Measurements from ENCODE around the gene R3HCC1L. TPM values are rescaled to one million over a fixed set of nuclear protein-coding genes. Genes with fewer than 3 reads are reported as not detected.

Gene R3HCC1L
- total RNA-seq, 1 donor from 2014 or later = 11.4 TPM

DNA sequence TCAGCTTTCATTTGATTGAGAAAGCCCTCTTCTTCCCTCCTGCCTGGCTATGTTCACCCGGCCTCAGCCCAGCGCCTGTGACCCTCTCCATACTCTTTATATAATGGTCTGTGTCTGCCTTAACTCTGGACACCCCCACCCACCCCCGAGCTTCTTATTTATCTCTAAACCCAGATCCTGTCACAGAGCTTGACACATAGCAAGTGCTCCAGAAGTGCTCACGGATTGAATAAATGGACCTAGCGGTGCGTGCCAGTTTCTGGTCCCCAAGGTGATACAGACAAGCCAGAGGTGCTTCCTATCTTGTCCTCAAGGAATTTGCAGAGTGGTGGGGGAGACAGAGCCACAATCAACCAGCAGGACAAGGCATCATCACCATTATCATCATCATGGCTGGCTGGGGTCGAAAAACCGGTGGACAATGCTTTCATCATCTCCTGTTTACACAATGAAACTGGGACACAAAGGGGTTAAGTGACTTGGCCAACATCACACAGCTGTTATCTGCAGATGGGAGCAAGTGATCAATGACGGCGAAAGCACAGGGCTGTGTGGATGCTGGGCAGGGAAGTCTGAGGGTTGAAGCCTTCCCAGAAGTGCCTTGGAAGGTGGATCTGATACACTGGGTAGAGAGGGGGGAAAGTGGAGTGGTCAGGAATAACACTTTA is 135.8 kb downstream of the R3HCC1L start:
- no peak for DNase-seq (ENCODE audit: extremely low read depth, low read depth, low spot score)

- DNase-seq (ENCODE audit: extremely low read depth, low read depth, low spot score) = no peak
Measured at GRCh38 chr10:98270786-98271185, 136.3 kb downstream of the R3HCC1L start.

DNA sequence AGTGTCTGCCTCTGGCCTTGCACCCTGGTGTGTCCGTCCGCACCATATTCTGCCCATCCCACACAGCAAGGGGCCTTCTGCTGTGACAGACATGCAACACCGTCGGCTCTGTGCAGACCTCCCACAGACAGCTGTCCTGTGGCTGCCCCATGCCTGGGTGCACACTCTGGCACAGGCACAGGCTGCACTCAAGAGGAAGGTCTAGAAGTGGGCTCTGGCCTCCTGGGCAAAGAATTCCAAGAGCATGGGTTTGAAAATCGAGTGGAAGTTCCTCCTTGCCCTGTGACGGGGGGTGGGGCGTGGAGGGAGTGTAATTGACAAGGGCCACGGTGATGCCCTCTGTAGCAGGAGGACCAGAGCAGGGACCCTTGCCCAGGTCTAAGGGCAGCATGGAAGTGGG is 137.8 kb downstream of the R3HCC1L start:
- no peak for DNase-seq (ENCODE audit: extremely low read depth, low read depth, low spot score)

DNA sequence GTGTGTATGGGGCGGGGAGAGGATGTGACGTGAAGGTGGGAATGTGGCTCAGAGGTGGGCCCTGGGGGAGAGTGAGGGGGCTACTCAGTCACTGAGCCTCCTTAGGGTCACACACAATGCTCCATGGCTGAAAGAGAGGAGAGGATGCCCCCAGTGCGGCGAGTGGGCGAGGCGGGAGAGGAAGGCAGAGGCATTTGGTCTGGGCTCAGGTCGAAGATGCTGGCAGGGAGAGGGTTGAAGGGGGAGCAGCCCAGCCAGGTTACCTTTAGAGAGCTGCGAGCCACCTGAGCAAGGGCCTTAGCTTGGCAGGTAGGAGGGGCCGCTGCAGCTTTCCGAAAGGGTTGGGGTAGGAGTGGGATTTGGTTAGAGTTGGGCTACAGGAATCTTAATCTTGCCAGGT is 138.2 kb downstream of the R3HCC1L start:
- no peak for DNase-seq (ENCODE audit: extremely low read depth, low read depth, low spot score)

DNA sequence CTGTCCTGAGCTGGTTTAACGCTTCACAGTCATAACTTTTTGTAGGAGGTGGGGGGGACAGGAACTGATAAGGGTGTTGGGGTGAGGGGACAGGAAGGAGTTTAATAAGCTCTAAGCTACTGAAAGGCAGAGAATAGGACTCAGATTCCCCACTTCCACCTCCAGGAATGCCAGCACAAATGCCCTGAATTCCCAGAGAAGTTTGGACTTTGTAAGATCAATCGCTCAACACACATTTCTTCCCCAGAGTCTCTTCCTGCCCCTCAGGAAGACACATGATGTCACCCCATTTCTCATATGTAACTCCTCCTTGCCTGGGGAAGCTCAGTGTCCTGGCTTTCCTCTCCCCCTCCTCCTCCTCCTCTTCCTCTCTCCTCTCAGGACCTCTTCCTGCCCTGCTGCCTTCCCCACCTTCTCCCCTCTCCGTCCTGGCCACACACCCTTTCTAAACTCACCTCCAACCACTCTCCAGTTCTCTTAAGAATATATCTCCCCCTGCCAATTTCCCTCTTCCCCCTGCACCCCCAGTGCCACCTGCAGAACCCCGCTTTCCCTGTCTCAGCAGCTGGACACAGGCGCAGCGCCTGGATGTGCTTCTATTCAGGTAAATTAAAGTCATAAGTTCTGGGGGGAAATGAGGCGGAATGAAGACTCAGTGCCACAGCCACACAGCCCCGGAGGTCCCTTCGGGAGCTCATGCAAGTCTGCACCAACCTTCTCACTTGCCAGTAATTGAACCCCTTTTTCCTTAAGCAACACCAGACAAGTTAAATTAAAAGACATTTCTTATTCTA is 138.8 kb downstream of the R3HCC1L start:
- DNase-seq (ENCODE audit: extremely low read depth, low read depth, low spot score) = no peak

DNA sequence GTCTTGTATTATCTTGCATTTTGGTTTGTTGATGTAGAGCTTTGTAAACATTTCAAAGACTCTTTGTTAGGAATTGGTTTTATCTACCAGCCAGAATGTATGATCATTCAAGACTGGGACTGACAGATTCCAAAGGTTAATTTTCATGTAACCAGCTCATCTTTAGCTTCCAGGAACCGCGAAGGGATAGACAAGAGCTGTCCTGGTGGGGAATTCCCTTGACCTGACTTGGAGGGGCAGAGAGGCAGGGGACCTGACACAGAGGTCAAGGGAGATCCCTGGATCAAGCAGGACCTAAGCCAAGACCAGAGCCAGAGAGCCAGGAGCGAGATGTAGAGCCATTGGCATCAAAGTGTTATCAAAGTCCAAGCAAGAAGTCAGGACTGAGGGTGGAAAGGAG is 140.1 kb downstream of the R3HCC1L start:
- DNase-seq (ENCODE audit: extremely low read depth, low read depth, low spot score) = no peak

- DNase-seq (ENCODE audit: extremely low read depth, low read depth, low spot score) = no peak
Measured at GRCh38 chr10:98276311-98276710, 141.9 kb downstream of the R3HCC1L start.

DNA sequence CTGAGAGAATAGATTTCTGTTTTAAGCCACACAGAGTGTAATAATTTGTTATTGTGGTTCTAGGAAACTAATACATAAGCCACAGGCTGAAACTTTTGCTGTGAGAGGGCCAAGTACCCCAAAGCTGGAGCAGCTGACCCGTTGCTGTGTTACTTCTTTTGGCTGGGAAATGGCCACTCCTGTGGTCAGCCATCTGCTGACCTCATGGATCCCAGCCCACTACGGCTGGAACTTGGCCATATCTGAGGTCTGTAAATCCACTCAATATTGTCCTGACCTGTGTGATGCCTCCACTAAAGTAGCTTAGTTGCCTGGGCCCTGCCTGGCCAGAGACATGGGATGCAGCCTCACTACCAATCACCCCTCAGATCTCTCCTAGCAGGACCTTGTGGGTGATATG is 151.0 kb downstream of the R3HCC1L start:
- DNase-seq (ENCODE audit: extremely low read depth, low read depth, low spot score) = no peak

GRCh38 chr10:98286419-98286818 is 152.0 kb downstream of the R3HCC1L start:
- DNase-seq (ENCODE audit: extremely low read depth, low read depth, low spot score) = no peak

- no peak for DNase-seq (ENCODE audit: extremely low read depth, low read depth, low spot score)
Measured at GRCh38 chr10:98287321-98287720, 152.9 kb downstream of the R3HCC1L start.

DNA sequence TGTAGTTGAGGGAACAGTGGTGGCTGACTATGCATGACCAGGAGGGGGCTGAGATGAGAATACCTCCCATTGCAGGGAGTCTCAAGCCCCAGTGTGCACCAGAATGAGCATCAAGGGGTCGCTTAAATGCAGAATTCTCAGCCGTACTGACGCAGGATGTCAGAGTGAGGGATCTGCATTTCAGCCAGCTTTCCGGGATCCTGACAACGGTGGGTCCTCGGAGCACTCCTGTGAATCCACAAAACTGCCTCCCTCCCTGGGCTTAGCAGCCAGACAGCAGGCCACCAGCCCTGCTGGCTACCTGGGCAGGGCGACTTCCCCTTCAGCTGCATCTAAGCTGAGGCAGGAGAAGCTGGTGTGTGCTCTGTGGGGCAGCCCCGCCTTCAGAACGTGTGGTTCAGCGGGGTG is 155.3 kb downstream of the R3HCC1L start:
- no peak for DNase-seq (ENCODE audit: extremely low read depth, low read depth, low spot score)

GRCh38 chr10:98292971-98293370 is 158.5 kb downstream of the R3HCC1L start:
- no peak for DNase-seq (ENCODE audit: extremely low read depth, low read depth, low spot score)

DNA sequence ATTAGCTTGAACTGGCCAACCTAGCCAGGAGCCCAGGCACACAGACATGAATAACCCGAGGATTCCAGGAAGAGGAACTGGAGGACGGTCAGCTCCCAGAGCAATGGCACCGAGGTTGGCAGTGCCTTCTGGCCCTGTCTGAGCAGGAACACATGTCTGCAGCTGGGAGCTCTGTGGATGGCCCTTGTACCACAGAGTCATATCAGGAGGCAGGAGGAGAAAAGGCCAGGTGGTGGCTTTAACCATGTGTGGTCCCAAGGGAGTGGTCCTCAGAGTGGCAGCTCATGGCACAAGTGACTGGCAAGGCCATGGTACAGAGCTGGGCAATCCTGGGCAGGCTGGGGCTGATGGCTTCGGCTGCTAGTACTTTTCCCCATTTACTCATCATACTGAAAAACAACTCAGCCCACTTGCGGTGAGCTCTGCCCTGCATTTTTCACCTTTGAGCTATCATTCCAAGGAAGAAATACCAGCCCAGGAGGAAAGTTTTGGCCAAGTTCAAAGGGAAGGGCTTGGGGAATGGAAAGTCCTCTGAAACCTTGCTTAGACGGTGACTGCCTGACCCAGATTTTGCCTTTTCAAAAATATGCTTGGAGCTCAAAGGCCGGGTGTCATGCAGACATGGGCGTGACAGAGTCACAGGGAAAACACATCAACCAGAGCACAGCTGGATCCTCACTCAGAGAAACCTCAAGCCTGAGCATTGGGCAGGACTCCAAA is 159.3 kb downstream of the R3HCC1L start:
- no peak for DNase-seq (ENCODE audit: extremely low read depth, low read depth, low spot score)

- DNase-seq (ENCODE audit: extremely low read depth, low read depth, low spot score) = no peak
Measured at GRCh38 chr10:98294270-98294627, 159.8 kb downstream of the R3HCC1L start.

Other genes with a start within 250 kb of the R3HCC1L start
- gene CRTAC1, start 104.0 kb upstream of the R3HCC1L start, total RNA-seq = 0.92 and 1.6 TPM in 2 replicates
- gene LOXL4, start 133.5 kb downstream of the R3HCC1L start, total RNA-seq = 2.0 and 7.0 TPM in 2 replicates

All from glomerular endothelial cell (primary cell).